Measurements from ENCODE around the gene GOT1.
A peak's percentile ranks its signal among the peaks of the same experiment; 100 is the strongest.

GOT1 gene

GRCh38 chr10:99460070-99460469 is 29.6 kb upstream of the GOT1 start:
- POLR2A ChIA-PET (ENCODE audit: low non-redundant PET) = no interaction called here
- no peak overlapping the region for H3K27ac ChIP-seq
- TF ChIP-seq CTCF (conservative IDR thresholded peaks at IDR 0.05; ENCODE audit: low read depth) = no peak
- CTCF ChIA-PET = no interaction called here
- DNase-seq (ENCODE audit: low spot score) = no peak

- CTCF ChIA-PET = interaction anchor here (0.7 to 2.1 kb wide), 2 partner anchors 26 to 465 kb away, joined by 3 to 9 read pairs; no protein-coding TSS in a partner anchor
- no peak for TF ChIP-seq CTCF (conservative IDR thresholded peaks at IDR 0.05; ENCODE audit: low read depth)
- no peak overlapping the region for H3K27ac ChIP-seq
- no peak for DNase-seq (ENCODE audit: low spot score)
- POLR2A ChIA-PET (ENCODE audit: low non-redundant PET) = no interaction called here
Measured at GRCh38 chr10:99459217-99459616, 28.8 kb upstream of the GOT1 start.

GRCh38 chr10:99457813-99458212 is 27.4 kb upstream of the GOT1 start:
- ChIA-PET CTCF (interaction anchor here (2.1 kb wide), 1 partner anchor 27 kb away, joined by 9 read pairs; no protein-coding TSS in a partner anchor), POLR2A (ENCODE audit: low non-redundant PET) (no interaction called here)
- H3K27ac ChIP-seq = no peak overlapping the region
- no peak for DNase-seq (ENCODE audit: low spot score)
- TF ChIP-seq CTCF (conservative IDR thresholded peaks at IDR 0.05; ENCODE audit: low read depth) = no peak

GRCh38 chr10:99456931-99457288 is 26.5 kb upstream of the GOT1 start:
- no peak for DNase-seq (ENCODE audit: low spot score)
- no peak overlapping the region for H3K27ac ChIP-seq
- CTCF ChIA-PET = no interaction called here
- TF ChIP-seq CTCF (conservative IDR thresholded peaks at IDR 0.05; ENCODE audit: low read depth) = no peak
- POLR2A ChIA-PET (ENCODE audit: low non-redundant PET) = no interaction called here

- ChIA-PET CTCF (no interaction called here), POLR2A (ENCODE audit: low non-redundant PET) (no interaction called here)
- no peak for TF ChIP-seq CTCF (conservative IDR thresholded peaks at IDR 0.05; ENCODE audit: low read depth)
- no peak overlapping the region for H3K27ac ChIP-seq
- peak; percentile 24 for DNase-seq (ENCODE audit: low spot score)
Measured at GRCh38 chr10:99456207-99456930, 25.9 kb upstream of the GOT1 start.

GRCh38 chr10:99451981-99452380 is 21.6 kb upstream of the GOT1 start:
- TF ChIP-seq CTCF (conservative IDR thresholded peaks at IDR 0.05; ENCODE audit: low read depth) = no peak
- DNase-seq (ENCODE audit: low spot score) = no peak
- ChIA-PET POLR2A (ENCODE audit: low non-redundant PET) (no interaction called here), CTCF (interaction anchor here (0.9 to 1.1 kb wide), 3 partner anchors 15 to 109 kb away, joined by 3 to 6 read pairs (median 4); no protein-coding TSS in a partner anchor)
- no peak overlapping the region for H3K27ac ChIP-seq
